GM20000 (cell line): ENCODE data around the gene JKAMP.

Experiments
- DNase-seq: peaks from one replicate; pipeline ENCODE4 v3.0.0; 2012; ENCODE audit warnings: low spot score
- CTCF ChIP-seq: IDR thresholded peaks from 2 replicates; pipeline ENCODE4 v1.5.1; 2012; ENCODE audit warnings: mild to moderate bottlenecking, control low read depth; ENCODE audit errors: extremely low read depth, missing control alignments

JKAMP gene

GRCh38 chr14:59520224-59520623, 35.9 kb downstream of the JKAMP start:
- DNase-seq, result no peak
- TF ChIP-seq CTCF, result no peak

GRCh38 chr14:59529189-59529588, 44.9 kb downstream of the JKAMP start:
- no peak for TF ChIP-seq CTCF
- no peak for DNase-seq

- no peak for DNase-seq
- no peak for TF ChIP-seq CTCF
Observed at GRCh38 chr14:59530349-59530748, 46.0 kb downstream of the JKAMP start.

GRCh38 chr14:59532419-59532818, 48.1 kb downstream of the JKAMP start:
- no peak for TF ChIP-seq CTCF
- no peak for DNase-seq

GRCh38 chr14:59534361-59534987, 50.2 kb downstream of the JKAMP start:
- TF ChIP-seq CTCF, result no peak
- DNase-seq, result no peak

GRCh38 chr14:59537476-59537875, 53.2 kb downstream of the JKAMP start:
- no peak for DNase-seq

GRCh38 chr14:59538936-59539335, 54.6 kb downstream of the JKAMP start:
- DNase-seq, result no peak
- no peak for TF ChIP-seq CTCF

More at GRCh38 chr14:59537476-59537875, 53.2 kb downstream of the JKAMP start:
- no peak for TF ChIP-seq CTCF
